ENCODE results near the gene NAP1L1.

Gene NAP1L1

GRCh38 chr12:76117067-76117691 is 32.7 kb upstream of the NAP1L1 start:
- no peak for DNase-seq (ENCODE audit: low read depth)
- no peak for TF ChIP-seq CTCF (conservative IDR thresholded peaks at IDR 0.05; ENCODE audit: low read depth, low read length)
- H3K4me3 ChIP-seq (ENCODE audit: low read length) = no peak overlapping the region

- TF ChIP-seq CTCF (conservative IDR thresholded peaks at IDR 0.05; ENCODE audit: low read depth, low read length) = no peak
- DNase-seq (ENCODE audit: low read depth) = no peak
- H3K4me3 ChIP-seq (ENCODE audit: low read length) = no peak overlapping the region
Observed at GRCh38 chr12:76113800-76114757, 29.6 kb upstream of the NAP1L1 start.

GRCh38 chr12:76111209-76111749 is 26.8 kb upstream of the NAP1L1 start:
- no peak for TF ChIP-seq CTCF (conservative IDR thresholded peaks at IDR 0.05; ENCODE audit: low read depth, low read length)
- no peak for DNase-seq (ENCODE audit: low read depth)
- H3K4me3 ChIP-seq (ENCODE audit: low read length) = no peak overlapping the region

GRCh38 chr12:76109879-76110278 is 25.4 kb upstream of the NAP1L1 start:
- no peak for DNase-seq (ENCODE audit: low read depth)
- no peak overlapping the region for H3K4me3 ChIP-seq (ENCODE audit: low read length)
- TF ChIP-seq CTCF (conservative IDR thresholded peaks at IDR 0.05; ENCODE audit: low read depth, low read length) = no peak

GRCh38 chr12:76108356-76108755 is 23.9 kb upstream of the NAP1L1 start:
- H3K4me3 ChIP-seq (ENCODE audit: low read length) = no peak overlapping the region
- no peak for DNase-seq (ENCODE audit: low read depth)
- no peak for TF ChIP-seq CTCF (conservative IDR thresholded peaks at IDR 0.05; ENCODE audit: low read depth, low read length)

- DNase-seq (ENCODE audit: low read depth) = no peak
- no peak overlapping the region for H3K4me3 ChIP-seq (ENCODE audit: low read length)
- TF ChIP-seq CTCF (conservative IDR thresholded peaks at IDR 0.05; ENCODE audit: low read depth, low read length) = no peak
Observed at GRCh38 chr12:76106631-76107030, 22.1 kb upstream of the NAP1L1 start.

Data from retinal pigment epithelial cell (primary cell).